Subcutaneous adipose tissue (tissue), 4 donors: ENCODE data around the gene IFT122. TPM values are rescaled to one million over a fixed set of nuclear protein-coding genes. Genes with fewer than 3 reads are reported as not detected.

ENCODE experiments used
- total RNA-seq, 4 donors: library from RNA; depleted of rRNA; stranded (reverse); fragments of >200 nt; gene quantifications; one replicate each; pipeline ENCODE4 v1.1.0, GENCODE V29; 2016
- TF ChIP-seq, protein P1 (sequence below): fragments of 450-650 bp; IDR thresholded peaks from one replicate; pipeline ENCODE4 v1.5.1; 2016; ENCODE audit warnings: low read depth, mild to moderate bottlenecking, control low read depth, antibody characterized with exemption, moderate library complexity

Gene IFT122
- total RNA-seq, 4 donors from 2014 or later: 26.4 to 57.3 (median 45.3) TPM

DNA sequence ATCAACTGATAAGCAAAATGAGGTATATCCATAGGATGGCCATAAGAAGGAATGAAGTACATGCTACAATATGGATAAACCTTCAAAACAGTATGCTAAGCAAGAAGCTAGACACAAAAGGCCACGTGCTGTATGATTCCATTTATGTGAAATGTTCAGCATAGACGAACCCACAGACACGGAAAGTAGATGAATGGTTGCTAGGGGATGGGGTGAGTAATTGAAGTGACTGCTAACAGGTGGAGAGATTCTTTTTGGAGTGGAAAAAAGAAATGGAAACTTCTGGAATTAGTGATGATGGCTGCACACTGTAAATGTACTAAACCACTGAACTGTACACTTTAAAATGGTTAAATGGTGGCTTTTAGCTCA is 11.0 kb upstream of the IFT122 start:
- TF ChIP-seq, protein P1, sequence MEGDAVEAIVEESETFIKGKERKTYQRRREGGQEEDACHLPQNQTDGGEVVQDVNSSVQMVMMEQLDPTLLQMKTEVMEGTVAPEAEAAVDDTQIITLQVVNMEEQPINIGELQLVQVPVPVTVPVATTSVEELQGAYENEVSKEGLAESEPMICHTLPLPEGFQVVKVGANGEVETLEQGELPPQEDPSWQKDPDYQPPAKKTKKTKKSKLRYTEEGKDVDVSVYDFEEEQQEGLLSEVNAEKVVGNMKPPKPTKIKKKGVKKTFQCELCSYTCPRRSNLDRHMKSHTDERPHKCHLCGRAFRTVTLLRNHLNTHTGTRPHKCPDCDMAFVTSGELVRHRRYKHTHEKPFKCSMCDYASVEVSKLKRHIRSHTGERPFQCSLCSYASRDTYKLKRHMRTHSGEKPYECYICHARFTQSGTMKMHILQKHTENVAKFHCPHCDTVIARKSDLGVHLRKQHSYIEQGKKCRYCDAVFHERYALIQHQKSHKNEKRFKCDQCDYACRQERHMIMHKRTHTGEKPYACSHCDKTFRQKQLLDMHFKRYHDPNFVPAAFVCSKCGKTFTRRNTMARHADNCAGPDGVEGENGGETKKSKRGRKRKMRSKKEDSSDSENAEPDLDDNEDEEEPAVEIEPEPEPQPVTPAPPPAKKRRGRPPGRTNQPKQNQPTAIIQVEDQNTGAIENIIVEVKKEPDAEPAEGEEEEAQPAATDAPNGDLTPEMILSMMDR: no peak

DNA sequence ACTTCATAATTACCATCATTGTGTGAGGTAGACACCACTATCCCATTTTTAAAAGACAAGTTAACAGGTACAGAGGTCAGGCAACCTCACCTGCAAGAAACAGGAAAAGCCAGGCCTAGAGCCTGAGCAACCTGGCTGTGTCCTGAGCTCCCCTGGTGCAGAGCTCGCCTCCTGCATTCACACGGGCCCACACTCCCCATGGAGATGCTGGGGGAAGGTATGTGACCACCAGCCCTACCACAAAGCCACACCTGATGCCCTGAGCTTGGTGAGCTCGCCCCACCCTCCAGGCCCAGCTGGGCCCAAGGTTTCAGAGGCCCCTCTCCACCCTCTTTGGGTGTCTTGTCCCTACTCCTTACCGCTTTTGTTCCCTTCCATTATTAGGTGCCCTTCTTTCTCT is 10.4 kb upstream of the IFT122 start:
- TF ChIP-seq, protein P1: no peak

DNA sequence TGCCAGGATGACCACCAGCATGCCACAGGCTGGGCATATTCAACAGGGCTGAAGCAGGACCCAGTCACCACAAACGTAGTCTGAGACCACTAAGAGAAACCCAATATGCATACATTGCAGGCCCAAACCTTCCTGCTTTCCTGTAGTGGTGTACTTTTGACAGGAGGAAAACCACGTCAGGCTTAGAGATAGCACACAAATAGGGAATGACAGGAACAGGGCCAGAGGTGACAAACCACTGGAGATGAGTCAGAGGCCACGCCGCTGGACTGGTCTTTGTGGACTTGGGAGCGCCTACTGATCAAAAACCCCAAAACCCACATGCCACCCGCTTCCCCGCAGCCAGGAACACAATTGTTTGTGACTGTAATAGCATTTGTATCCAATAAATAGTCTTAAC is 8.0 kb upstream of the IFT122 start:
- TF ChIP-seq, protein P1: no peak

DNA sequence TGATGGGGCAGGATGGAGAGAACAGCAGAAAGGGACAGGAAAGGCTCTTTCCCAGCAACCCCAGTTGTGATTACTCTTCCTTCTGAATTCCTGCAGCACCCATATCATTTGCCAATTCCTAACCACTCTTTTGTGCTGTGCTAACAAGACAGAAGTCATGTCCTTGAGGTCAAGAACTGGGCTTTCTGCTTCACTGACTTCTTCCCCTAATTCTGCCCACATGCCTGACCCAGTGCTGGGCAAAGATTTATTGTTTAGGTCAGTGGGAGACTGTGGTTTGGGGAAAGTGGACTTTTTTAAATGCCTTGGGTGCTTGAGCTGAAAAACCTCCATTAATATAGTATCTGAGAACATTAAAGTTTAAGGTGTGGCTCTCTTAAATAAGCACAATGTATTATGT is 7.4 kb upstream of the IFT122 start:
- TF ChIP-seq, protein P1: no peak

DNA sequence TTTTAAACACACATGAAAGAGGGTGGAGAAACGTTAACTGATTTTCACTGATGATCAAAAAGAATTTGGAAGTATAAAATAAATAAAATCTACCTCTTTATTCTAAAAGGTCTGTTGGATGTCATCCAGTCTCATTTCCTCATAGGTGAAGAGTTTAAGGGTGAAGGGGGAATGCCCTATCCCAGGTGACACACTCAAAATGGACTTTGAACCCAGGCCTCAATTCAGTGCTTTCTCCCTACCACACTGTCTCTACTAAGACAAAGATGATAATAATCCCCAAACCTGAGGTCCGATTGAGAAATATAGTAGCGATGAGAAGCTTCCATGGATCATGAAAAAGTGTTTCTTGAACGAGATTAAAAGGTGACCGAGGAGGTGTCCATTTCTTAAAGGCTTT is 6.5 kb upstream of the IFT122 start:
- TF ChIP-seq, protein P1: no peak

DNA sequence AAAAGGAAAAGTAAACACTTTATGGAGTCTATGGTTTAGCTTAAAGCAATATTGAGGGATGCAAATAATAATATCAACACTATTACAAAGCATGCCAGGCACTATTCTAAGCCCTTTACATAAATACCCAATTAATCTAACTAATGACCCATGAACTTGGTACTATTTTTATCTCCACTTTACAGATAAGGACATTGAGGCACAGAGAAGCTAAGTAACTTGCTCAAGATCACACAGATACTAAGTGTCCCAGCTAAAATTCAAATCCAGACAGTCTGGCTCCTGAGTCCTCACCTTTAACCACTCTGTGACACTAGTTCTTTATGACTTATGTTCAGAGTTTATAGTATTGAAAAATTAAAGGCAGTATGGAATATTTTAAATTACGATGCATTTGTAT is 5.9 kb upstream of the IFT122 start:
- TF ChIP-seq, protein P1: no peak

DNA sequence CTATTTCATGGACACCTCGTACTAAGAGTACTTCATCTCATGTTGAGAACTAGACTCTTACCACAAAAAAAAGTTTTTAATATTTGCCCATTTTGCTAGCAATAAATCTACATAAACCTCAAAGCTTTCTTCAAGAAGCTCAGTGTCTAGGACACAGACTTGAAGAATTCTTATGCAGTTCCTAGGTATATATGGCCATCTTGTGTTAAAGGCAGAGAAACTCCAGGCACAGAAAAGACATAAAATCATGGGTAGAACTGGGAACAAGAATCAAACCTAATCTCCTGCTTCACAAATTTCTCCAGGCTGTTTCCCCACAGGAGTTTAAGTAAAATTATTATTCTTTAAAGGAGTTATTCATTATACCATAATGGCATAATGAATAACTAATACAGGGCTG is 4.7 kb upstream of the IFT122 start:
- TF ChIP-seq, protein P1: no peak
